NCI-H146 (cell line): ENCODE data around the gene DNAJC13.

Source experiments
- DNase-seq: peaks from one replicate; lab custom pipeline; 2025; lab: John Stamatoyannopoulos, UW

The DNAJC13 gene

GRCh38 chr3:132543011-132543739, 125.9 kb downstream of the DNAJC13 start:
- DNase-seq = no peak

GRCh38 chr3:132544130-132544529, 126.8 kb downstream of the DNAJC13 start:
- DNase-seq = no peak

DNA sequence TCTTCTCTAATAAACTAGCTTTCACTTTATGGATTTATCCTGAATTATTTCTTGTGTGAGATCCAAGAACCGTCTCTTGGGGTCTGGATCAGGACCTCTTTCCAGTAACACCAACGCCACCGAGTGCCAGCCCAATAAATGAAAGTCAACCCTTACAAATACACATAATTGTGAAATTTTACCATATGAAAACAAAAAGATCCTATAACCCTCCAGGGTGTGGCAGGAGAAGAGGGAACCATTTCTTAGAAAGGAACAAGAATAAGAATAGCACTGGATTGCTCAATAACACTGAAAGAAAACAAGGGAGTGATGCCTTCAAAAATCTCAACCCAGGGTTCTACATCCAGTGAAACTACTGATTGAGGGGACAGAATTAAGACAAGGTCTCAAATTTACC, 128.2 kb downstream of the DNAJC13 start:
- no peak for DNase-seq

DNA sequence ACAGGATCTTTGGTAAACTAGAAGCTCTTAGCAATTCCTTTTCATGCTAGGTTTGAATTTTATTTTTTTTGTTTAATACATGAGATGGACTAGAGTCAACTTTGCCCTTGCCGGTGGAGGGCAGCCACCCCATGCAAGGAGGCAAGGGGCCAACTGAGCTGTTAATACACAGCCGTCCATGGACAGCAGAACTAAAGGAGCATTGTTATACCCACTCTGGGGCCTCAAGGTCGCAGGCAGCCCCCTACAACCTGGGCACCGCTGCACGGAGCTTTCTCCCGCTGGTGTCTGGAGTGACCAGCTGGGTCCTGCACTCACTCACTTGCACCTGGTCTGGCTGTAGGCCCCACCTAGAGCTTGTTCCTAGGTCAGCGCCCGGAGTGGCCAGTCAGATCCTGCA, 131.9 kb downstream of the DNAJC13 start:
- DNase-seq = no peak

DNA sequence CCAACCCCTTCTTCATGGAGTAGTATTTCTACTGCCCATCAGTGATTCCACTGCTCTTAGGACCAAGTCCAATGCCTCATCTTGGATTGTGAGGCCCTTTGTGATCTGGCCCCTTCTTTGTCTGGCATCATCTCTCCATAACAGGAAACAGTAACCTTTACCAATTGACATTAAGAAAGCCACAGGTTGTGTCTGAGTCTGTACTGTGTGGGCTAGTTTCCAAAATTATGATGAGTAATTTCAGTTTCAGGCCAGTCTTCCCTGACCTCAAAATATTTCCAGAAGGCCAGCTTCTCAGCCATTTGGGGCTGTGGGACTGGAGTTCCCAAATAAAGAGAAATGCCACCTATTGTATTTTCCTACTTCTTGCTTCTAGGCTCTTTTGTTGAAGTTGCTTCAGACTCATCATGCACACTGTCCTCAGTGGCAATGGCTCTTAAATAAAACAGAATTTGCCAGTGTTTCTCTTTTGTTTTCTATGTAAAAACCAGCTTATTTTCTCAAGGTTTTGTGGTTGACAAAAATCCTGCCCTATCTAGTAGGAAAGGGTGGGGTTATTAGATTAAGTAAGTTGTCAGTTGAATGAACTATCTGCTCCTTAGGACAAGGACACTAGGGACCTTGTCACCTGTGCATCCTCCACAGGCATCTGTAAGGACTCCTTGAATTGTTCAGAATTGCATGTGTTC, 132.7 kb downstream of the DNAJC13 start:
- DNase-seq = no peak

GRCh38 chr3:132550579-132551305, 133.4 kb downstream of the DNAJC13 start:
- DNase-seq = no peak

DNA sequence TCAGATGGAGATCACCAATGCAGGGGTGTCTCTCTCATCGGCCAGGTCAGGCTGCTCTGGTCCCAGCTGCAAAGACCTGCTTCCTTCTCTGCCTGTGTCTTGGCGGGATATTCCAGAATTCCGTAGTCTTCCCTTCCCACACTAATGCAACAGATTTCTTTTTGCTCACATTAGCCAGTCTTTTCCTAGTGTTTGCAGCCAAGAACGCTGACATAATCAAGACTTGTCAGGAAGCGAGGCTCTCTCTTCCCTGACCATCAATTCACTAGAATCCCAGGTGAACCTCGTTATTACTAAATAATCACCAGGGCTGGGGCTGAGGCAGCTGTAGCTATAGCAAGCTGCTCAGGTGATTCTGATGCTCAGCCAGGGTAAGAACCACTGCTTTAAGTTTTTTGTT, 136.5 kb downstream of the DNAJC13 start:
- DNase-seq = peak; percentile 26

GRCh38 chr3:132554437-132554836, 137.1 kb downstream of the DNAJC13 start:
- DNase-seq = peak; percentile 93

GRCh38 chr3:132555306-132556035, 138.2 kb downstream of the DNAJC13 start:
- DNase-seq = peak; percentile 39

GRCh38 chr3:132556036-132556386, 138.7 kb downstream of the DNAJC13 start:
- DNase-seq = peak; percentile 32

DNA sequence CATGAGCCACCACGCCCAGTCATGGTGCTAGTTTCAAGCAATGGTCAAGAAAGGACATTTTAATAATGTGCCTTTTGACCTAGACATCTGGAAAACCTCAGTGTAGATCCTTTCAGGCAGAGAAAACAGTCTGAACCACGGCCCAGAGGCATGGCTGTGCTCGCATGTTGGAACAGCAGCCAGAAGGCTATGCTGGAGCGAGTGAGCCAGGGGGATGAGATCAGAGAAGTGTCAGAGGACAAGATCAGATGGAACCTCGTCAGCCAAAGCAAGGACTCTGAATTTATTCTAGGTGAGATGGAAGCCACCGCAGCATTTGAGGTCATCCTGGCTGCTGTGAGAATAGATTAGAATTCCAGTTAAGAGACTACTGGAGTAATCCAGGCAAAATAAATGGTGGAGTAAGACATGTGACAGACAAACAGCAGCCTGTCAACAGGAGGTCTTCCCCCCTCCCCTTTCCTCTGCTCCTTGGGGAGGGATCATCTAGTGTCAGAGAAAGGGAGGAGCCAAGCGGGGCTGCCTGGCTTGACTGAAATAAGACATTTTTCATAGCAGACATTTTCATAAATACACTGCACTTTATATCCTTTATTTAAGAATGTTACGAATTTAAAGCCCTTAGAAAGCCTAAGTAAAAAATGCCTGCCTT, 139.3 kb downstream of the DNAJC13 start:
- DNase-seq = peak; percentile 34

DNA sequence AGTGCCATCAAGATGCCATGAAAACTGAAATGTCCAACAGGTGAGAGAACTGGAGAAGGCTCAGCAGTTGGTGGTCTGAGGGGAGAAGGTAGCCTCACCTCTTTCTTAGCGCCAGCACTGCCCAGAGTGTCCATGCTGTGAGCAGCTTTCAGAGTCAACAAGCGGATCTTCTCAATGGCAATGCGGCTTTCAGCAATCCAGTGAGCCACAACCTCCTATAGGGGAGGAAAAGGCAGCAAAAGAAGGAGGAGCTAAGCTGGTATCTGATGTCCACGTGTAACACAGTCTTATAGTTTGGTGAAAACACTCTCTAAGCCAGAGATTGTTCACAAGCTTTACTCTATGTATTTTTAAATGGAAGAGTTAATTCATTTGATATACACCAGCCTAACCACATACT, 143.7 kb downstream of the DNAJC13 start:
- DNase-seq = peak; percentile 74

GRCh38 chr3:132563420-132564069, 146.2 kb downstream of the DNAJC13 start:
- DNase-seq = no peak

DNA sequence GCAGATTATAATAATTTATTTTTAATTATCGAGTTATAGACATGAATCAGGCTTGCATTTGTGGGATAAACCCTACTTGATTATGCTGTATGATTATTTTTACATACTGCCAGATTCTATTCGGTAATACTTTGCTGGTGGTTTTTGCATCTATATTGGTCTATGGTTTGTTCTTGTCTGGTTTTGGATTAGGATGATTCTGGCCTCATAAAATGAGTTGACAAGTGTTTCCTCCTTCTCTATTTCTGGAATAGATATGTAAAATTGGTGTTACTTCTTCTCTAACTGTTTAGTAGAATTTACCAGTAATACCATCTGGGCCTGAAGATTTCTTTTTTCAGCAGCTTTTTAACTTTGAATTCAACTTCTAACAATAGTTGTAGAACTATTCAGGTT, 146.8 kb downstream of the DNAJC13 start:
- DNase-seq = no peak

GRCh38 chr3:132568422-132568821, 151.1 kb downstream of the DNAJC13 start:
- DNase-seq = no peak

- DNase-seq = no peak
Observed at GRCh38 chr3:132569153-132569552, 151.9 kb downstream of the DNAJC13 start.

- DNase-seq = no peak
Observed at GRCh38 chr3:132569580-132569979, 152.3 kb downstream of the DNAJC13 start.

- DNase-seq = no peak
Observed at GRCh38 chr3:132570016-132570415, 152.7 kb downstream of the DNAJC13 start.

DNA sequence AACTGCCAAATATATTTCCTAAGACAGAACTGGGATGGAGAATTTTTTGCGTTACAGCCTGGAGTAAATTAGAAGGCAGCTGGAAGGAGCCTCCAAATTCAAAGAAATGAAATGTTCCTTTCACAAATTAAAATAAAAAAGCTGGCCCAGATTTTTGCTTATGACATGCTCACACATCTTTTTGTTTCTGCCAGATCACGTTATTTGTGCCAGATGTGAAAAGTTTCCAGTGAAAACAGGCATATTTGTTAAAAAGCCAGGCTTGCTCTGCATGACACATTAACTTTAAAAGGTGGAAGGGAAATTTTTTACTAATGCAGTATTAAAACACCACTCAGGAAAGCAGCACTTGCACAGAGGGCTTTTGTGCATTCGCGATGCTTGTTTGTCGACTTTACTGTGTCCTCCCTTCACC, 156.5 kb downstream of the DNAJC13 start:
- DNase-seq = no peak

DNA sequence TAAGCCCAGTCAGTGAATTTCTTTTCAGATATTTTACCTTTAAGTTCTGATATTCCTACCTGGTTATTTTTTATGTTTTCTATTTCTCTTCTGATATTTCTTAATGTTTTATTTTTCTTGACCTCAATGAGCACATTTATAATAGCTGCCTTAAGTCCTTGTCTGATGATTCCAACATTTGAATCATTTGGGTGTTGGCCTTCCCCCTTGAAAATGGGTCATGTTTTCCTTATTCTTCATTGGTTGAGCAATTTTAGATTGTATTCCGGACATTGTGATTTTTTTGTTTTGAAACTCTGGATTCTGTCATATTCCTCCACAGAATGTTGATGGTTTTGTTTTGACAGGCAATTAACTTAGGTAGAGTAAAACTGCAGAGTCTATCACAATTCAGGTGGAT, 170.1 kb downstream of the DNAJC13 start:
- no peak for DNase-seq
